ENCODE data around the gene KAZN.

DNA sequence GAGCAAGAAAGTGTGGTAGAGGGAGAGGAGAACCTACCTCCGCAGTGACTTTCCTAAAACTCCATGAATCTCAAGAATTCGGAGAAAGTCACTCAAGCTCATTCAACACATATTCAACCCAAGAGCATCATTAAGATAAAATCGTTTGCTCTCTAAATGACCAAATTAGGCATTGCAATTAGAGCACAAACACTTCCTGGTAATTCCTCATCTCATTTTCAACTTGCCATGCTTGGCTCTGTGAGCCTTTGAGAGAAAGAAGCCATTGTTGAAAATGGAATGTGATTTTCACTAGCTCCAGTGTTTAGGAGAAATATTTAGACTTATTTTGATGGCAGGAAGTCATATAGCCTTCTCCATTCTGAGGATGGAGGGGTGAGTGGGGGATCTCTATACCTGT is 52.5 kb downstream of the KAZN start:
- no peak for TF ChIP-seq FOXM1 (IDR thresholded peaks at IDR 0.05; ENCODE audit: low read depth)
- TF ChIP-seq, protein P1, sequence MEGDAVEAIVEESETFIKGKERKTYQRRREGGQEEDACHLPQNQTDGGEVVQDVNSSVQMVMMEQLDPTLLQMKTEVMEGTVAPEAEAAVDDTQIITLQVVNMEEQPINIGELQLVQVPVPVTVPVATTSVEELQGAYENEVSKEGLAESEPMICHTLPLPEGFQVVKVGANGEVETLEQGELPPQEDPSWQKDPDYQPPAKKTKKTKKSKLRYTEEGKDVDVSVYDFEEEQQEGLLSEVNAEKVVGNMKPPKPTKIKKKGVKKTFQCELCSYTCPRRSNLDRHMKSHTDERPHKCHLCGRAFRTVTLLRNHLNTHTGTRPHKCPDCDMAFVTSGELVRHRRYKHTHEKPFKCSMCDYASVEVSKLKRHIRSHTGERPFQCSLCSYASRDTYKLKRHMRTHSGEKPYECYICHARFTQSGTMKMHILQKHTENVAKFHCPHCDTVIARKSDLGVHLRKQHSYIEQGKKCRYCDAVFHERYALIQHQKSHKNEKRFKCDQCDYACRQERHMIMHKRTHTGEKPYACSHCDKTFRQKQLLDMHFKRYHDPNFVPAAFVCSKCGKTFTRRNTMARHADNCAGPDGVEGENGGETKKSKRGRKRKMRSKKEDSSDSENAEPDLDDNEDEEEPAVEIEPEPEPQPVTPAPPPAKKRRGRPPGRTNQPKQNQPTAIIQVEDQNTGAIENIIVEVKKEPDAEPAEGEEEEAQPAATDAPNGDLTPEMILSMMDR (IDR thresholded peaks at IDR 0.05): no peak
- TF ChIP-seq, protein P2, sequence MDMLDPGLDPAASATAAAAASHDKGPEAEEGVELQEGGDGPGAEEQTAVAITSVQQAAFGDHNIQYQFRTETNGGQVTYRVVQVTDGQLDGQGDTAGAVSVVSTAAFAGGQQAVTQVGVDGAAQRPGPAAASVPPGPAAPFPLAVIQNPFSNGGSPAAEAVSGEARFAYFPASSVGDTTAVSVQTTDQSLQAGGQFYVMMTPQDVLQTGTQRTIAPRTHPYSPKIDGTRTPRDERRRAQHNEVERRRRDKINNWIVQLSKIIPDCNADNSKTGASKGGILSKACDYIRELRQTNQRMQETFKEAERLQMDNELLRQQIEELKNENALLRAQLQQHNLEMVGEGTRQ (IDR thresholded peaks at IDR 0.05; ENCODE audit: borderline replicate concordance, low read depth, low read length): no peak
